Psoas muscle (tissue), 8 donors: ENCODE results near the gene EXD2. TPM values are rescaled to one million over a fixed set of nuclear protein-coding genes. Genes with fewer than 3 reads are reported as not detected.

Source experiments
- ATAC-seq, 4 donors: fragments of 200-7000 bp; cut with Tn5 transposase; one replicate each; pipeline ENCODE4 v1.9.1; 2020; ENCODE audit warnings: moderate library complexity in 3 of 4, mild to moderate bottlenecking in 2 of 4
- DNase-seq, 2 donors: peaks; one replicate each; pipeline ENCODE4 v3.0.0-alpha.2; 2020
- H3K27ac ChIP-seq: fragments of 200-600 bp; one replicate; pipeline ENCODE4 v1.8.0; 2022
- H3K27me3 ChIP-seq, 3 donors: fragments of 200-600 bp in 1 of 3; one replicate each; pipeline versions ENCODE4 v1.6.1 to v1.8.0; 2013 to 2022; ENCODE audit warnings: low read length in 2 of 3, mild to moderate bottlenecking in 2 of 3, moderate library complexity in 1 of 3; ENCODE audit not compliant: insufficient read depth in 3 of 3
- H3K36me3 ChIP-seq, 2 donors: fragments of 200-600 bp in 1 of 2; one replicate each; pipeline versions ENCODE4 v1.6.1 to v1.8.0; 2013 to 2022; ENCODE audit warnings: low read depth in 1 of 2, mild to moderate bottlenecking in 1 of 2, moderate library complexity in 1 of 2; ENCODE audit not compliant: insufficient read depth in 1 of 2
- H3K4me1 ChIP-seq: fragments of 200-600 bp; one replicate; pipeline ENCODE4 v1.8.0; 2022
- H3K4me3 ChIP-seq: fragments of 200-600 bp; one replicate; pipeline ENCODE4 v1.8.0; 2022; ENCODE audit warnings: mild to moderate bottlenecking
- H3K9me3 ChIP-seq: fragments of 200-600 bp; one replicate; pipeline ENCODE4 v1.8.0; 2022
- CTCF ChIP-seq: fragments of 200-600 bp; IDR thresholded peaks from one replicate; pipeline ENCODE4 v1.8.0; 2022; ENCODE audit warnings: antibody characterized with exemption
- WGBS, 3 donors: extraction: QIAGEN DNeasy Blood & Tissue Kit; methylation state at CpG; one replicate each; pipeline versions ENCODE4 v1.1.6 to v1.1.7; 2013; 5-methylcytosine and 5-hydroxymethylcytosine counted together
- intact Hi-C, 2 donors: fragments of 100-400 bp; cut with DNase I; formaldehyde crosslinking; loops; one replicate each; pipeline versions ENCODE4 v1.11.0 to v1.14.2; 2022
- polyA plus RNA-seq, 3 donors: library from polyadenylated mRNA; stranded (reverse); fragments of 200-250 nt; gene quantifications; one replicate each; pipeline ENCODE4 v1.2.3, GENCODE V29; 2013
- total RNA-seq, 4 donors: library from RNA; stranded (reverse); fragmentation: NEBNext Ultra II Directional in 2 of 4; extraction: Animal tissue kit (Norgen Biotek cat#: 25700) in 2 of 4; gene quantifications; one replicate each; pipeline versions ENCODE4 v1.2.1 to v1.2.4, GENCODE V29; 2021 to 2023
- donor health status: healthy with polysubstance abuse.
- donor health status: DM: no; HTN: no; CAD: no; lungs with moderate emphysema.
- donor health status: Bipolar disorder and iron deficiency.
- donor health status: healthy.
- donor health status: DM: yes; HTN: yes; CAD: no.
- donor health status: DM: no; HTN: no; CAD: no.
- donor health status: DM: no; HTN: no; CAD: no.
- donor health status: DM: yes; HTN: yes; CAD: no.

EXD2 gene
- total and polyA plus RNA-seq, 7 donors = 6.8 to 17.3 (median 12.6) TPM

GRCh38 chr14:69235708-69236107, 44.4 kb downstream of the EXD2 start:
- DNase-seq = no peak
- H3K27me3 ChIP-seq = no peaks in the 10 kb centered on the region
- H3K36me3 ChIP-seq = peaks cover 6 to 77% of the 10 kb centered on the region in 2 donors
- H3K4me1 ChIP-seq = no peaks in the 10 kb centered on the region
- TF ChIP-seq CTCF = no peak
- 90 to 100% (median 94%) methylated on average over 1 of the region's 1 CpG for whole genome bisulfite sequencing, 3 donors
- no peak overlapping the region for H3K4me3 ChIP-seq
- intact Hi-C loops = no loop called here
- no peak overlapping the region for H3K27ac ChIP-seq
- H3K9me3 ChIP-seq = no peaks in the 10 kb centered on the region
- no peak for ATAC-seq

- 94 to 100% (median 100%) methylated on average over 1 of the region's 1 CpG for WGBS, 3 donors
- Histone ChIP-seq H3K27ac (no peak overlapping the region), H3K4me3 (no peak overlapping the region), H3K36me3 (peaks cover 6 to 80% of the 10 kb centered on the region in 2 donors), H3K27me3 (no peaks in the 10 kb centered on the region), H3K9me3 (no peaks in the 10 kb centered on the region), H3K4me1 (no peaks in the 10 kb centered on the region)
- intact Hi-C loops = no loop called here
- ATAC-seq = no peak
- DNase-seq = no peak
- TF ChIP-seq CTCF = no peak
These were observed 45.8 kb downstream of the EXD2 start for GRCh38 chr14:69237142-69237541.

GRCh38 chr14:69237584-69237983, 46.3 kb downstream of the EXD2 start:
- Histone ChIP-seq H3K27me3 (no peaks in the 10 kb centered on the region), H3K4me3 (no peak overlapping the region), H3K4me1 (no peaks in the 10 kb centered on the region), H3K27ac (no peak overlapping the region), H3K36me3 (peaks cover 6 to 80% of the 10 kb centered on the region in 2 donors), H3K9me3 (no peaks in the 10 kb centered on the region)
- TF ChIP-seq CTCF = no peak
- DNase-seq (no peak), ATAC-seq (no peak)
- WGBS, 3 donors = 86 to 91% (median 90%) methylated on average over 12 of the region's 12 CpGs
- intact Hi-C loops = no loop called here

- H3K27ac ChIP-seq = no peak overlapping the region
These were observed 47.6 kb downstream of the EXD2 start for GRCh38 chr14:69238883-69239282.

More at GRCh38 chr14:69238883-69239282, 47.6 kb downstream of the EXD2 start:
- TF ChIP-seq CTCF = no peak
- H3K9me3 ChIP-seq = no peaks in the 10 kb centered on the region
- H3K4me3 ChIP-seq = no peak overlapping the region
- WGBS, 3 donors = 83 to 91% (median 89%) methylated on average over 4 of the region's 4 CpGs
- peaks cover 6 to 80% of the 10 kb centered on the region in 2 donors for H3K36me3 ChIP-seq
- DNase-seq (no peak), ATAC-seq (no peak)
- intact Hi-C loops = no loop called here
- no peaks in the 10 kb centered on the region for H3K27me3 ChIP-seq
- H3K4me1 ChIP-seq = peaks cover 3% of the 10 kb centered on the region
